Stomach (tissue), 9 donors: ENCODE measurements around the gene POLE. TPM values are rescaled to one million over a fixed set of nuclear protein-coding genes. Genes with fewer than 3 reads are reported as not detected.

Source experiments
- DNase-seq, 2 donors: peaks; one replicate each; pipeline versions ENCODE4 v3.0.0 to v3.0.0-alpha.2; 2013 to 2019
- H3K27ac ChIP-seq, 5 donors: fragments of 200-600 bp in 4 of 5; sonication (generic) in 4 of 5; one replicate each; pipeline ENCODE4 v1.5.1; 2013 to 2019; ENCODE audit warnings: mild to moderate bottlenecking in 1 of 5, moderate library complexity in 1 of 5
- H3K27me3 ChIP-seq, 3 donors: fragments of 200-600 bp; sonication (generic); one replicate each; pipeline ENCODE4 v1.5.1; 2017 to 2019; ENCODE audit warnings: mixed run types in 1 of 3
- H3K36me3 ChIP-seq, 4 donors: fragments of 200-600 bp; sonication (generic); 1 replicate in 3 of 4; 2 replicates in 1 of 4; pipeline ENCODE4 v1.5.1; 2016 to 2019
- H3K4me1 ChIP-seq, 4 donors: fragments of 200-600 bp; sonication (generic); one replicate each; pipeline ENCODE4 v1.5.1; 2016 to 2019
- H3K4me3 ChIP-seq, 4 donors: fragments of 200-600 bp; sonication (generic) in 3 of 4; one replicate each; pipeline ENCODE4 v1.5.1; 2016 to 2019; ENCODE audit warnings: mild to moderate bottlenecking in 1 of 4
- H3K9me3 ChIP-seq, 4 donors: fragments of 200-600 bp; sonication (generic); one replicate each; pipeline ENCODE4 v1.5.1; 2016 to 2019
- EP300 ChIP-seq: sonication (generic); formaldehyde crosslinking; IDR thresholded peaks from one replicate; pipeline ENCODE4 v1.6.1; 2017; ENCODE audit warnings: antibody characterized with exemption
- POLR2A ChIP-seq, 4 donors: fragments of 450-650 bp; IDR thresholded peaks; one replicate each; pipeline ENCODE4 v1.6.1; 2016; ENCODE audit warnings: antibody characterized with exemption in 4 of 4, control low read depth in 2 of 4, mild to moderate bottlenecking in 1 of 4, moderate library complexity in 1 of 4
- POLR2AphosphoS5 ChIP-seq, 3 donors: sonication (generic); formaldehyde crosslinking; IDR thresholded peaks; one replicate each; pipeline ENCODE4 v1.6.1; 2016; ENCODE audit warnings: antibody characterized with exemption in 3 of 3
- WGBS, 5 donors: extraction: QIAGEN DNeasy Blood & Tissue Kit in 3 of 5; methylation state at CpG; one replicate each; pipeline versions ENCODE4 v1.1.5 to v1.1.7; 2013 to 2018; 5-methylcytosine and 5-hydroxymethylcytosine counted together
- intact Hi-C: fragments of 100-400 bp; cut with DNase I; formaldehyde crosslinking; loops from one replicate; pipeline ENCODE4 v1.15.1; 2023; ENCODE audit warnings: low total_unique reads
- polyA plus RNA-seq, 3 donors: library from polyadenylated mRNA; stranded (reverse); fragments of 200-250 nt; gene quantifications; one replicate each; pipeline ENCODE4 v1.2.3, GENCODE V29; 2013
- total RNA-seq, 5 donors: library from RNA; depleted of rRNA; stranded (reverse); fragments of >200 nt; gene quantifications; one replicate each; pipeline versions ENCODE4 v1.1.0 to v1.2.3, GENCODE V29; 2014 to 2016
- TF ChIP-seq, protein P1 (sequence below), 7 experiments: fragments of 450-650 bp in 4 of 7; fragments of 200-600 bp in 3 of 7; sonication (generic) in 3 of 7; IDR thresholded peaks; one replicate each; pipeline ENCODE4 v1.5.1; 2016 to 2019; ENCODE audit warnings: antibody characterized with exemption in 7 of 7, control low read depth in 2 of 7, mild to moderate bottlenecking in 1 of 7
- donor health status: healthy with polysubstance abuse.
- donor health status: Bipolar disorder and iron deficiency.
- donor health status: healthy.

The POLE gene
- total and polyA plus RNA-seq, 8 donors = 12.7 to 144 (median 43.3) TPM

DNA sequence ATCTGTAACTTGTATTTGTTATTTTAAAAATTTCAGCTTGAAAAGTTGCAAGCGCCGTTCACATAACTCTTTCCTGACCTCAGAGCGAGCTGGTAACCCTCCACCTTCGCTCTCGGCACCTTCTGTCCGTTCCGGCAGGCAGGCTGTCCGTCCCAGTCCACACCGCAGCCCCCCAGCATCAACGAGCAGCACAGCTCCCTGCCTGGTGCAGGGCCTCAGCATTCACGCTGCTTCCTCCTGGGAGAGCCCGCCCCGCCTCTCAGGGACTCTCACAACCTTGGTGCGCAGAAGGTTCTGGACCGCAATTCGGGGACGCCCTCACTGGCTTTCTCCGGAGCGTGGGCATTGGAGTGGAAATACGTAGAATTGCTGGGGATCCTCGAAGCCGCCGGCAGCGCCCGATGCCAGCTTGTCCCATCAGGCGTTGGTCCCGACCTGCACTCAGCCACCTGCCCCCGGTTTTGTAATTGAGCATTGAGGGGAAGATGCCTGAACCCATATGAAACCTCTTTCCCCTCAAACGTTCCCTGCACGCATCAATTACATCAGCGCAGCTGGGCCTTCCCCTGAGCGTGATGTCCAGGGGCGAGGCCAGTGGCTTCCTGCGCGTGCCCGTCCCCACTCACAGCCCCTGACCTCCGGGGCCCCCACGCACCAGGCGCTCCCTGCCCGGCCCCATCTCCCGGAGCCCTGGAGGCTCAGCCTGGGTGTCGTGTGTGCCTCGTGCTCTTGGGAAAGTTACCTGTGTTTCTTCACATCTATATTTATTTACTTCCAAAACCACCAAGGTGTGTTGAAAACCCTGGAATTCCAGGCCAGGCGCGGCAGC lies 95.8 kb downstream of the POLE start:
- H3K27me3 ChIP-seq = peaks cover 0 to 22% (median 7%) of the 10 kb centered on the region in 3 donors
- no peaks in the 10 kb centered on the region for H3K36me3 ChIP-seq
- intact Hi-C loops = no loop called here
- peaks cover 6 to 12% (median 9%) of the 10 kb centered on the region in 4 donors for H3K4me1 ChIP-seq
- no peak overlapping the region for H3K27ac ChIP-seq
- TF ChIP-seq, protein P1, sequence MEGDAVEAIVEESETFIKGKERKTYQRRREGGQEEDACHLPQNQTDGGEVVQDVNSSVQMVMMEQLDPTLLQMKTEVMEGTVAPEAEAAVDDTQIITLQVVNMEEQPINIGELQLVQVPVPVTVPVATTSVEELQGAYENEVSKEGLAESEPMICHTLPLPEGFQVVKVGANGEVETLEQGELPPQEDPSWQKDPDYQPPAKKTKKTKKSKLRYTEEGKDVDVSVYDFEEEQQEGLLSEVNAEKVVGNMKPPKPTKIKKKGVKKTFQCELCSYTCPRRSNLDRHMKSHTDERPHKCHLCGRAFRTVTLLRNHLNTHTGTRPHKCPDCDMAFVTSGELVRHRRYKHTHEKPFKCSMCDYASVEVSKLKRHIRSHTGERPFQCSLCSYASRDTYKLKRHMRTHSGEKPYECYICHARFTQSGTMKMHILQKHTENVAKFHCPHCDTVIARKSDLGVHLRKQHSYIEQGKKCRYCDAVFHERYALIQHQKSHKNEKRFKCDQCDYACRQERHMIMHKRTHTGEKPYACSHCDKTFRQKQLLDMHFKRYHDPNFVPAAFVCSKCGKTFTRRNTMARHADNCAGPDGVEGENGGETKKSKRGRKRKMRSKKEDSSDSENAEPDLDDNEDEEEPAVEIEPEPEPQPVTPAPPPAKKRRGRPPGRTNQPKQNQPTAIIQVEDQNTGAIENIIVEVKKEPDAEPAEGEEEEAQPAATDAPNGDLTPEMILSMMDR (IDR thresholded peaks at IDR 0.05) = no peak
- no peak for TF ChIP-seq POLR2A (IDR thresholded peaks at IDR 0.05)
- TF ChIP-seq EP300 = no peak
- TF ChIP-seq POLR2AphosphoS5 (IDR thresholded peaks at IDR 0.05) = no peak
- no peak for DNase-seq
- WGBS, 5 donors = 89 to 94% (median 91%) methylated on average over 44 to 45 of the region's 45 CpGs
- no peaks in the 10 kb centered on the region for H3K9me3 ChIP-seq
- no peak overlapping the region for H3K4me3 ChIP-seq

DNA sequence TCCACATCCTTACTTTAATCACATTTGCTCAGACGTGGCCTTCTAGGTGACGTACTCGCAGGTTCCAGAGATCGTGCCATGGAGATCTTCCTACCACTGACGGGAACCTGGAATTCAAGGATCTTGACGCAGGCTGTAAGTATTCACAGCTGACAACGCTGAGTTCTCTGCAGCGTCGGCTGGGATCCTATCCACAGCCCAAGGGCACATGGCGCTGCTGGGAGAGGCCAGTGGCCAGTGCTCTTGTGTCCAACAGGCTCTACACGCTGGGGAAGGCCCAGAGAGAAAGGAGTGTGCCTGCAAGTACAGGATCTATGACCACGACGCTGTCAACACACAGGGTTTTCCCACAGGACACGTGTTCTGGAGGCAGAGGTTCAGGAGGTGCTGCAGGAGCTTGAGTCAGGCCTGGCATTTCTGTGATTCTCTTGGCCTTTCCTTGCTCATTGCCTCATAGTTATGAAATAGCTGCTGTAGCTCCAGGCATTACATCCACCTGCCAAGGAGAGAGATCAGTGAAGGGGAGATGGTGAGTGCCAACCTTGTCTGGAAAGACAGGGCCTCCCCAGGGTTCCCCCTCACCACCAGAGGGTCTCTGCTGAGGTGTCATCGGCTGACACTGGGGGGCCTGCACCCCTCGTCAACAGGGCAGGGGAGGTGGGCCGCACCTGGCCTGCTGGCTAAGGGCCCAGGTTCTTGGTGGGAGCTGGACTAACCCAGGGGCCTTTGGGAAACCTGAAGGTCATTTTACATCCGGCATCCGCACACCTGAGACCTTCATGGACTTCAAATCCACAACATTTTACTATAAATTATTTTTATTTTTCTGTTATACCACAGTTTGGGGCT lies 98.1 kb downstream of the POLE start:
- Histone ChIP-seq H3K9me3 (no peaks in the 10 kb centered on the region), H3K27ac (no peak overlapping the region), H3K4me3 (no peak overlapping the region), H3K36me3 (peaks cover 0 to 10% (median 3%) of the 10 kb centered on the region in 4 donors), H3K27me3 (peaks cover 0 to 12% (median 0%) of the 10 kb centered on the region in 3 donors), H3K4me1 (peaks cover 6 to 7% (median 7%) of the 10 kb centered on the region in 4 donors)
- no peak for TF ChIP-seq POLR2AphosphoS5 (IDR thresholded peaks at IDR 0.05)
- no peak for TF ChIP-seq POLR2A (IDR thresholded peaks at IDR 0.05)
- TF ChIP-seq, protein P1 (IDR thresholded peaks at IDR 0.05) = no peak
- TF ChIP-seq EP300 = no peak
- WGBS, 5 donors = 81 to 94% (median 94%) methylated on average over 19 of the region's 19 CpGs
- intact Hi-C loops = no loop called here
- no peak for DNase-seq

DNA sequence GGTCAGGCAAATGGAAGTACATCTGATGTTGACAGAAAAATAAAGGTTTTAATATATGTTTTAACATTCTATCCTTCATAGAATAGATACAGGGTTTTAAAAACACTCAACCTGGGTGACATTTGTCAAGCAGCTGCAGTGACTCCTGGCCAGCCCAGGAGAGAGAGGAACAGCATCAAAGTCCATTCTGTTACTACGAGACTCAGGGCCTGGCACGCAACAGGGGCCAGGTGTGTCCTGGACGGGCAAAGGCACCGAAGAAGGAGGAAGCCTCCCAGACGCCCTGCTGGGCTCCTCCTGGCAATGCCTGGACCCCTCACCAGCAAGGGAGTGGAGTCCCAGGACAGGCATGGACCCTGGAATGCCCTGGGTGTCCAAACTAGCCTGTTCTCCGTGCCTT lies 98.8 kb downstream of the POLE start:
- Histone ChIP-seq H3K9me3 (no peaks in the 10 kb centered on the region), H3K4me1 (peaks cover 0 to under 1% (median 0%) of the 10 kb centered on the region in 4 donors), H3K27ac (no peak overlapping the region), H3K4me3 (no peak overlapping the region), H3K36me3 (peaks cover 0 to 10% (median 7%) of the 10 kb centered on the region in 4 donors), H3K27me3 (peaks cover 0 to 6% (median 0%) of the 10 kb centered on the region in 3 donors)
- intact Hi-C loops = no loop called here
- WGBS, 5 donors = 71 to 80% (median 74%) methylated on average over 6 of the region's 6 CpGs
- no peak for DNase-seq
- TF ChIP-seq, protein P1 (IDR thresholded peaks at IDR 0.05) = no peak
- TF ChIP-seq EP300 (no peak), POLR2A (IDR thresholded peaks at IDR 0.05) (no peak)

DNA sequence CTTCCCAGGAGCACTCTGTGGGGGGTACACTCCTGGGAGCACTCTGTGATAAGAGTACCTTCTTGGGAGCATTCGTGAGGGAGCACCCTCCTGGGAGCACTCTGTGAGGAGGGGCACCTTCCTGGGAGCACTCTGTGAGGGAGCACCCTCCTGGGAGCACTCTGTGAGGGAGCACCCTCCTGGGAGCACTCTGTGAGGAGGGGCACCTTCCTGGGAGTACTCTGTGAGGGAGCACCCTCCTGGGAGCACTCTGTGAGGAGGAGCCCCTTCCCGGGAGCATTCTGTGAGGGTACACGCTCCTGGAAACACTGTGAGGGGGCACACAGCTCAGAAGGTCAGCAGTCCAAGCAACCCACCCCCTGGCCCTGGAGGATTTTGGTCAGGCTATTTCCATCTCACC lies 99.4 kb downstream of the POLE start:
- H3K9me3 ChIP-seq = no peaks in the 10 kb centered on the region
- no peak overlapping the region for H3K27ac ChIP-seq
- no peak overlapping the region for H3K4me3 ChIP-seq
- DNase-seq = no peak
- H3K36me3 ChIP-seq = peaks cover 0 to 13% (median 9%) of the 10 kb centered on the region in 4 donors
- H3K4me1 ChIP-seq = no peaks in the 10 kb centered on the region
- TF ChIP-seq POLR2AphosphoS5 (IDR thresholded peaks at IDR 0.05) (no peak), POLR2A (IDR thresholded peaks at IDR 0.05) (no peak), EP300 (no peak)
- TF ChIP-seq, protein P1 (IDR thresholded peaks at IDR 0.05) = no peak
- 61 to 88% (median 78%) methylated on average over 2 to 3 of the region's 3 CpGs for WGBS, 5 donors
- peaks cover 0 to 6% (median 0%) of the 10 kb centered on the region in 3 donors for H3K27me3 ChIP-seq
- intact Hi-C loops = no loop called here
